Measurements from ENCODE around the gene COL15A1. TPM values are rescaled to one million over a fixed set of nuclear protein-coding genes. Genes with fewer than 3 reads are reported as not detected.

Gene COL15A1
- total RNA-seq, 1 donor from 2014 or later = 11.8 TPM

DNA sequence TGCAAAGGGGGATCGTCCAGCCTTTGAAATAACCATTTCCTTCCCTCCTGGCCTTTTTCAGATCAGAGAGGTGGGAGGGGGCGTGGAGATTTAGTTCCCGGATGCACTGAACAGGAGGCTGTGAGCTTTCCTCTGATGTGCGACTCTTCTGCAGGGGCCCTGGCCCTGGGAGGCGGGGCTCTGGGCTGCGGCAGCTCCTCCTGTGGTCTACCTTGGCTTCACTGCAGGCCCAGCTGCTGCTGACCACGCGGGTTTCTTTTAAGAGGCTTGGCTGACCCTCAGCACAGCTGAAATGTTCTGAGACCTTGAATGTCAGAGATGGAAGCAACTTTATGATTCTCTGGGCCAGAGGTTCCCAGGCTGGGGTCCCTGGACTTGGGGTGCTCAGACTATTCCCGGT, 27.0 kb upstream of the COL15A1 start:
- Histone ChIP-seq H3K36me3 (ENCODE audit: control insufficient read depth, insufficient read depth, low read length) (no peaks in the 10 kb centered on the region), H3K4me3 (ENCODE audit: low read depth, low read length) (no peak overlapping the region), H3K27me3 (ENCODE audit: control insufficient read depth, insufficient read depth, low read length) (peaks cover 2% of the 10 kb centered on the region)
- DNase-seq (ENCODE audit: low read depth) = no peak
- TF ChIP-seq, protein P1, sequence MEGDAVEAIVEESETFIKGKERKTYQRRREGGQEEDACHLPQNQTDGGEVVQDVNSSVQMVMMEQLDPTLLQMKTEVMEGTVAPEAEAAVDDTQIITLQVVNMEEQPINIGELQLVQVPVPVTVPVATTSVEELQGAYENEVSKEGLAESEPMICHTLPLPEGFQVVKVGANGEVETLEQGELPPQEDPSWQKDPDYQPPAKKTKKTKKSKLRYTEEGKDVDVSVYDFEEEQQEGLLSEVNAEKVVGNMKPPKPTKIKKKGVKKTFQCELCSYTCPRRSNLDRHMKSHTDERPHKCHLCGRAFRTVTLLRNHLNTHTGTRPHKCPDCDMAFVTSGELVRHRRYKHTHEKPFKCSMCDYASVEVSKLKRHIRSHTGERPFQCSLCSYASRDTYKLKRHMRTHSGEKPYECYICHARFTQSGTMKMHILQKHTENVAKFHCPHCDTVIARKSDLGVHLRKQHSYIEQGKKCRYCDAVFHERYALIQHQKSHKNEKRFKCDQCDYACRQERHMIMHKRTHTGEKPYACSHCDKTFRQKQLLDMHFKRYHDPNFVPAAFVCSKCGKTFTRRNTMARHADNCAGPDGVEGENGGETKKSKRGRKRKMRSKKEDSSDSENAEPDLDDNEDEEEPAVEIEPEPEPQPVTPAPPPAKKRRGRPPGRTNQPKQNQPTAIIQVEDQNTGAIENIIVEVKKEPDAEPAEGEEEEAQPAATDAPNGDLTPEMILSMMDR (IDR thresholded peaks at IDR 0.05; ENCODE audit: insufficient read depth, low read length, poor library complexity, severe bottlenecking) = no peak

DNA sequence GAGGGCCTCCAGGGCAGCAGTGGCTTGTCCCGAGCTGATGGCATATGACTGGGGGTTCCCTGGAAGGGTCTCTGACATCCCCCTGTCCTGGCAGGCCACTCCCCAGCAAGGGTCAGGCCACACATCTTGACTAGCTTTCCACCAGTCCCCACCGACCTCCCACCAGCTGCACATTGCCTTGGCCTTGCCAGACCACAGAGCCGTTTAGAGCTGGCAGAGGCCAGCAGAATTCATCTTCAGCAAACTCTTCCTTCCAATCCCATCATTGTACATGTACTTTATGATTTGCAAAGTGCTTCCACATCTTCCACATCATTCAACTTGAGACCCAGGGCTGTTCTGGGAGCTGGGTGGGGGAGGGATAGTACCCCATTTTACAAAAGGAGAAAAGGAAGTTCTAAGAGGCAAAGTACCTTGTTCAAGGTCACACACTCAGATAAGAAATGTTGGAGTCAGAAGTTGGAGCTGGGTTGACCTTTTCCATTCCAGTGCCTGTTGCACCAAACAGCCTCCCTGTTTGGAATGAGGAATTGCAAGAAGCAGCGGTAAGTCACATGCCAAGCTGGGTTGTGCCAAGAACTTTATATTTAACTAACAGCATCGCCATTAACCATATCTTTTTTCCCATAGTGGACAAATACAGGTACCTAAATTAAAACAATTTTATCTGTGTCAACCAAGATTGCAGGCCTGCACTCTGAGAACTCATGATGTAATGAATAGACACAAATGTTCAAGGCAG, 25.8 kb upstream of the COL15A1 start:
- H3K36me3 ChIP-seq (ENCODE audit: control insufficient read depth, insufficient read depth, low read length) = no peaks in the 10 kb centered on the region
- TF ChIP-seq, protein P1 (IDR thresholded peaks at IDR 0.05; ENCODE audit: insufficient read depth, low read length, poor library complexity, severe bottlenecking) = no peak
- no peak for DNase-seq (ENCODE audit: low read depth)
- H3K27me3 ChIP-seq (ENCODE audit: control insufficient read depth, insufficient read depth, low read length) = peaks cover 2% of the 10 kb centered on the region
- no peak overlapping the region for H3K4me3 ChIP-seq (ENCODE audit: low read depth, low read length)

DNA sequence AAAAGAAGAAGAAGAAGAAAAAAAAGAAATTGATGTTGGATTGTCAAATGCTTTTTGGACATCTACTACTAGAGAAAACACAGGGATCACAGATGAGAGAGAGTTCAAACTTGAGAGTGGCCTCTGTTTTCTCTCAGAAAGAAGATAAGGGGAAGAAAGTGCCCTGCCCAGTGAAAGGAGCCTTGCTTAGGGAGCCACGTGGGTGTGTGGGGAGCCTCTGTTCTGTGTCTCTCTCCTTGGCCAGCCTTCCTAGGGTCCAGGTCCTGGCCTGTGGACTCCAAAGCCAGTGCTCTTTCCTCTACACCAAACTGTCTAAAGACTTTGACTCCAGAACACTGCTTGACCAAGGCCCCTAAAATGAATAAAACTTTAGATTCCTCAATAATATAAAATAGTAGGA, 22.0 kb upstream of the COL15A1 start:
- H3K27me3 ChIP-seq (ENCODE audit: control insufficient read depth, insufficient read depth, low read length) = peaks cover 6% of the 10 kb centered on the region
- no peak overlapping the region for H3K4me3 ChIP-seq (ENCODE audit: low read depth, low read length)
- H3K36me3 ChIP-seq (ENCODE audit: control insufficient read depth, insufficient read depth, low read length) = no peaks in the 10 kb centered on the region
- TF ChIP-seq, protein P1 (IDR thresholded peaks at IDR 0.05; ENCODE audit: insufficient read depth, low read length, poor library complexity, severe bottlenecking) = no peak
- no peak for DNase-seq (ENCODE audit: low read depth)

DNA sequence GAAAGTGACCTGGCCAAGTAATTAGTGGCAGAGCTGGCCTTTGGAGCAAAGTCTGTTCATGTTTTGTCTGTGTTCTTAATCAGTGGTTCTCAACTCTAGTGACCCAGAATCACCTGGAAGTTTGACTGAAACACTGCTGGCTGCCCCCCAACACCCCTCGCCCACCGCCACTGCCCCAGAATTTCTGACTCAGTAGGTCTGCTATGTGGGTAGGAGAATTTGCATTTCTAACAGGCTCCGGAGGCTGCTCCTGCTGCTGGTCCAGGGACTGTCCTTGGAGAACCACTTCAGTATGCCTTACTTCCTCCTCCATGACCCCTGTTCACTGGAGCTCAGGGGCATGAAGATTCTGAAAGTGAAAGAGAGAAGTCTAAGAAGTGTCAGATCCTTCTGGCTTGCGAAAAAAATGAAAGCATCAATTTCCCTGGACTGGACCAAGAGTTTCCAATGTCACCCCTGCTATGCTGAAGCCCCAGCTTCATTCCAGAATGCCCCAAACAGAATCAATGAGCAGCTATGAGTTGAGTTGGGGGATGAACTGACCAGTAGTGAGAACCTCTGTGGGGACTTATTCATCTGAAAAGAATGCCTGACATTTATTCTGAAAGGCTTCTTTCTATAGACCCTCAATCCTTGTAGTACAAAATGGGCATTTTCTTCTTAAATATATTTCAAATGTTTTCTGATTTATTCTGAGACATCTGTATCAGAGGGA, 20.8 kb upstream of the COL15A1 start:
- DNase-seq (ENCODE audit: low read depth) = no peak
- TF ChIP-seq, protein P1 (IDR thresholded peaks at IDR 0.05; ENCODE audit: insufficient read depth, low read length, poor library complexity, severe bottlenecking) = no peak
- Histone ChIP-seq H3K36me3 (ENCODE audit: control insufficient read depth, insufficient read depth, low read length) (no peaks in the 10 kb centered on the region), H3K27me3 (ENCODE audit: control insufficient read depth, insufficient read depth, low read length) (peaks cover 6% of the 10 kb centered on the region), H3K4me3 (ENCODE audit: low read depth, low read length) (no peak overlapping the region)

DNA sequence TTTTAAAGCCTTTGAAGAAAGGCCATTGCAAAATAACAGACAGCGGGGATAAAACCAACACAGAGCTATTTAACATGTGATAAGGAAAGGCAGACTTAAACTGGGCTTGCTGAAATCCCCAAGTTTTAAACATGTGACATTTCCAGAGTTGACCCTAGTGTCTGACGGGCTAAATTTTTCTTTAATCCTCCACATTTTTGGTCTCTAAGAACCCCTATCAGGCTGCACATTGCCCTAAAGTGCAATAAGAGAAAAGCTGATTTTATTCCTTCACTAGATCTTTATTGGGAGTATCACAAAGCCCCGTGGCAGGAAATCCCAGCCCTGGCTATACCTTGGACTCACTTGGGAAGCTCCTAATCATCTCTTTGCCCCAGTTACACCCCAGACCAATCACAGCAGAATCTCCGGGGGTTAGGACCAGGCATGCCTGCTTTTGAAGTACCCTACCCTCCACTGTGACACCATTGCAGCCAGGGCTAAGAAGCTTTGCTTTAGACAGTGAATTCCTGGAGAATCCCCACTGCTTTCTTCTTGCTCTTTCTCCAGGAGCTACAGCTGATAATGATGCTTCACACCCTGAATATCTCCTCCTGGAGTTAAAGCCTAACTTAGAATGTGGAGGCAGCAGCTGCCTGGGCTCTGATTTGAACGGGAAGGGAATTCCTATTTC, 20.1 kb upstream of the COL15A1 start:
- TF ChIP-seq, protein P1 (IDR thresholded peaks at IDR 0.05; ENCODE audit: insufficient read depth, low read length, poor library complexity, severe bottlenecking) = no peak

More for the DNA sequence above, 20.1 kb upstream of the COL15A1 start:
- Histone ChIP-seq H3K4me3 (ENCODE audit: low read depth, low read length) (no peak overlapping the region), H3K27me3 (ENCODE audit: control insufficient read depth, insufficient read depth, low read length) (peaks cover 8% of the 10 kb centered on the region), H3K36me3 (ENCODE audit: control insufficient read depth, insufficient read depth, low read length) (no peaks in the 10 kb centered on the region)
- no peak for DNase-seq (ENCODE audit: low read depth)
